K562 (cell line): ENCODE measurements around the gene WDR86. TPM values are rescaled to one million over a fixed set of nuclear protein-coding genes. Genes with fewer than 3 reads are reported as not detected.

Source experiments
- ATAC-seq: fragments of 200-7000 bp; cut with Tn5 transposase; 3 replicates; pipeline ENCODE4 v1.9.1; 2020; ENCODE audit warnings: moderate library complexity
- BruUV-seq: library from RNA; stranded (reverse); fragments of 400-500 nt; replicated peaks from 2 replicates; lab custom pipeline; 2021; lab: Mats Ljungman, UMichigan
- CTCF ChIA-PET: fragments of 300-600 bp; formaldehyde crosslinking; extraction: SDS; loops from one replicate; lab custom pipeline; 2021; ENCODE audit warnings: low intra/inter-chr PET ratio; lab: Yijun Ruan, JAX
- POLR2A ChIA-PET: fragments of 300-600, 350-650 bp; sonication (Branson Sonifier 250); formaldehyde crosslinking; extraction: SDS; loops from one replicate; lab custom pipeline; 2021; ENCODE audit warnings: antibody characterized with exemption, inconsistent platforms; lab: Yijun Ruan, JAX
- DNase-seq, 4 experiments: peaks; one replicate each; pipeline versions ENCODE4 v3.0.0 to v3.0.0-alpha.2; 2011 to 2018; ENCODE audit warnings: low spot score in 3 of 4, mixed read lengths in 3 of 4; ENCODE audit errors: extremely low read depth in 1 of 4
- FAIRE-seq: peaks from 2 replicates; lab custom pipeline; 2011; peaks lifted over from hg19 to GRCh38; lab: Jason Lieb, UNC
- H2AFZ ChIP-seq: 2 replicates; pipeline ENCODE4 v1.6.0; 2011; ENCODE audit warnings: low read depth, low read length, control low read depth, inconsistent platforms
- H3K27ac ChIP-seq: fragments of 200-600 bp; 3 replicates; pipeline ENCODE4 v1.8.0; 2011; ENCODE audit warnings: low read depth, mild to moderate bottlenecking, control low read depth, inconsistent platforms, low read length, moderate library complexity, mixed read lengths; ENCODE audit errors: extremely low read depth
- H3K27me3 ChIP-seq, 2 experiments: fragments of 300-600 bp in 1 of 2; 2 replicates in 1 of 2; 3 replicates in 1 of 2; pipeline versions ENCODE4 v1.6.0 to v1.8.0; 2011; ENCODE audit warnings: inconsistent platforms in 2 of 2, low read length in 2 of 2, mild to moderate bottlenecking in 1 of 2, mixed read lengths in 1 of 2, moderate library complexity in 1 of 2; ENCODE audit not compliant: control insufficient read depth in 2 of 2, insufficient read depth in 2 of 2
- H3K36me3 ChIP-seq: fragments of 300-600 bp; 3 replicates; pipeline ENCODE4 v1.8.0; 2011; ENCODE audit warnings: mild to moderate bottlenecking, low read length, inconsistent platforms; ENCODE audit not compliant: control insufficient read depth, insufficient read depth
- H3K4me1 ChIP-seq, 2 experiments: fragments of 200-600 bp in 1 of 2; replicated peaks in 1 of 2; 2 replicates in 1 of 2; 3 replicates in 1 of 2; pipeline versions ENCODE4 v1.5.1 to v1.8.0; 2011; ENCODE audit warnings: inconsistent platforms in 2 of 2, low read length in 2 of 2, mild to moderate bottlenecking in 1 of 2, mixed read lengths in 1 of 2, moderate library complexity in 1 of 2; ENCODE audit not compliant: control insufficient read depth in 2 of 2, insufficient read depth in 2 of 2
- H3K4me2 ChIP-seq: 2 replicates; pipeline ENCODE4 v1.6.1; 2011; ENCODE audit warnings: low read length, control low read depth, inconsistent platforms, mixed read lengths; ENCODE audit not compliant: insufficient read depth
- H3K4me3 ChIP-seq: fragments of 200-600 bp; sonication (generic), shearing (Covaris generic); 2 replicates; pipeline ENCODE4 v1.5.1; 2016; ENCODE audit warnings: control low read depth, inconsistent platforms
- H3K79me2 ChIP-seq: fragments of 200-600 bp; 3 replicates; pipeline ENCODE4 v1.8.0; 2011; ENCODE audit warnings: low read length, inconsistent platforms; ENCODE audit not compliant: control insufficient read depth, insufficient read depth
- H3K9ac ChIP-seq, 2 experiments: 2 replicates each; pipeline versions ENCODE4 v1.6.0 to v1.6.1; 2011; ENCODE audit warnings: low read depth in 2 of 2, low read length in 2 of 2, control low read depth in 1 of 2, inconsistent platforms in 1 of 2, mild to moderate bottlenecking in 1 of 2, mixed read lengths in 1 of 2; ENCODE audit not compliant: insufficient read depth in 1 of 2
- H3K9me1 ChIP-seq: one replicate; pipeline ENCODE4 v1.6.0; 2011; ENCODE audit warnings: inconsistent platforms, mild to moderate bottlenecking, low read length, moderate library complexity; ENCODE audit not compliant: control insufficient read depth, insufficient read depth
- H3K9me3 ChIP-seq: replicated peaks from 2 replicates; pipeline ENCODE4 v1.5.1; 2011; ENCODE audit warnings: low read depth, low read length, inconsistent platforms; ENCODE audit not compliant: control insufficient read depth, insufficient read depth
- H4K20me1 ChIP-seq: replicated peaks from 2 replicates; pipeline ENCODE4 v1.6.1; 2011; ENCODE audit warnings: low read length, inconsistent platforms, mixed read lengths; ENCODE audit not compliant: control insufficient read depth, insufficient read depth
- ATF1 ChIP-seq, 2 experiments: fragments of 450-650 bp in 1 of 2; IDR thresholded peaks; 2 replicates each; pipeline ENCODE4 v1.6.1; 2016; ENCODE audit warnings: missing compliant biosample characterization in 1 of 2, missing genetic modification characterization in 1 of 2
- ATF3 ChIP-seq, 2 experiments: fragments of 450-650 bp in 1 of 2; sonication (generic) in 1 of 2; formaldehyde crosslinking in 1 of 2; IDR thresholded peaks in 1 of 2; conservative IDR thresholded peaks in 1 of 2; 2 replicates each; pipeline versions ENCODE4 v1.6.1 to v1.8.1; 2016 to 2023; ENCODE audit warnings: mild to moderate bottlenecking in 2 of 2, moderate library complexity in 2 of 2, inconsistent platforms in 1 of 2, missing genetic modification reagents in 1 of 2
- CBFA2T3 ChIP-seq: fragments of 450-650 bp; IDR thresholded peaks from 2 replicates; pipeline ENCODE4 v1.6.1; 2017
- NFYB ChIP-seq: IDR thresholded peaks from 2 replicates; pipeline ENCODE4 v1.6.1; 2011; ENCODE audit warnings: mild to moderate bottlenecking, moderate library complexity; ENCODE audit not compliant: insufficient read length; ENCODE audit errors: extremely low read depth
- POLR2AphosphoS5 ChIP-seq: IDR thresholded peaks from 2 replicates; pipeline ENCODE4 v1.6.1; 2011; ENCODE audit warnings: mild to moderate bottlenecking, low read depth, low read length, moderate library complexity; ENCODE audit not compliant: control insufficient read depth, insufficient read depth
- ZNF398 ChIP-seq: fragments of 250-450 bp; sonication (Bioruptor Pico); IDR thresholded peaks from 2 replicates; pipeline ENCODE4 v1.8.0; 2021; ENCODE audit warnings: moderate library complexity, mild to moderate bottlenecking, inconsistent platforms
- ZNF41 ChIP-seq: fragments of 250-450 bp; sonication (Bioruptor Pico); conservative IDR thresholded peaks from 2 replicates; pipeline ENCODE4 v1.4.0; 2020; ENCODE audit warnings: mild to moderate bottlenecking
- WGBS: fragments of 100-300 bp; shearing (Covaris generic); methylation state at CpG from one replicate; pipeline ENCODE4 v1.1.6; 2016; ENCODE audit warnings: low coverage, mixed read lengths; ENCODE audit not compliant: insufficient coverage; ENCODE audit errors: missing lambda C conversion rate; 5-methylcytosine and 5-hydroxymethylcytosine counted together
- in situ Hi-C: fragments of 300-500 bp; cut with MboI; formaldehyde crosslinking; loops from 4 replicates; pipeline ENCODE4 v1.15.0; 2018; ENCODE audit warnings: inconsistent platforms, mixed read lengths
- intact Hi-C: fragments of 100-400 bp; cut with micrococcal nuclease; formaldehyde crosslinking; loops from 2 replicates; pipeline ENCODE4 v1.14.2; 2022
- polyA plus RNA-seq, 8 experiments: library from polyadenylated mRNA; depleted of rRNA in 4 of 8; stranded (reverse) in 5 of 8; unstranded in 3 of 8; fragments of >200 nt; fragmentation: Nextera tagmentation in 2 of 8; fragmentation: Illumina TruSeq in 1 of 8; extraction: Ambion mirVana in 2 of 8; extraction: Trizol in 1 of 8; gene quantifications; 2 replicates each; pipeline versions ENCODE4 v1.2.1 to v1.2.3, GENCODE V29; 2011 to 2014; ENCODE audit warnings: inconsistent platforms in 1 of 8, missing spikeins in 1 of 8
- total RNA-seq, 7 experiments: library from RNA; depleted of rRNA in 6 of 7; stranded (reverse); fragments of >200 nt in 6 of 7; fragmentation: Illumina TruSeq in 2 of 7; extraction: Trizol in 2 of 7; gene quantifications; 2 replicates each; pipeline versions ENCODE4 v1.2.1 to v1.2.3, GENCODE V29; 2011 to 2021; ENCODE audit warnings: low replicate concordance in 1 of 7
- TF ChIP-seq, protein P1 (sequence below), 2 experiments: fragments of 450-650 bp; formaldehyde crosslinking in 1 of 2; IDR thresholded peaks; 2 replicates each; pipeline versions ENCODE4 v1.4.0 to v1.6.1; 2014 to 2020; ENCODE audit warnings: mild to moderate bottlenecking in 2 of 2, borderline replicate concordance in 1 of 2, low read depth in 1 of 2

Gene WDR86
- total and polyA plus RNA-seq, 9 of the 15 experiments (the other 6 are each of a cell fraction or from before 2014, with no cell fraction given): 0.24 TPM; not detected in 8

GRCh38 chr7:151336027-151336708 lies 73.7 kb downstream of the WDR86 start:
- Histone ChIP-seq H3K27me3 (peaks cover 24 to 35% of the 10 kb centered on the region in 2 experiments), H3K9me3 (no peaks in the 10 kb centered on the region), H3K4me3 (no peak overlapping the region), H3K9ac (no peak overlapping the region), H4K20me1 (no peaks in the 10 kb centered on the region), H2AFZ (no peak overlapping the region), H3K4me2 (no peak overlapping the region), H3K79me2 (no peaks in the 10 kb centered on the region), H3K36me3 (no peaks in the 10 kb centered on the region), H3K9me1 (no peaks in the 10 kb centered on the region), H3K27ac (no peak overlapping the region), H3K4me1 (peaks cover 2% of the 10 kb centered on the region in 2 experiments; a peak in 3 of 5 replicates)
- ATAC-seq: no peak
- POLR2A ChIA-PET: interaction anchor here (1.0 kb wide), 1 partner anchor 61 kb away, joined by 3 read pairs; no protein-coding TSS in a partner anchor
- CTCF ChIA-PET: no interaction called here
- no peak for FAIRE-seq
- 12% methylated on average over 12 of the region's 12 CpGs for WGBS
- no TSS peak for BruUV-seq
- intact Hi-C loops (no loop called here), in situ Hi-C loops (no loop called here)
- no peak for DNase-seq
- TF ChIP-seq ATF1 (CRISPR knock-in tag; IDR thresholded peaks at IDR 0.05): no peak
- no peak for TF ChIP-seq ATF1 (tag; IDR thresholded peaks at IDR 0.05)
- no peak for TF ChIP-seq ZNF398 (CRISPR knock-in tag)
- TF ChIP-seq POLR2AphosphoS5: no peak
- peak; percentile 12; the same call in 1 of the 2 replicates for TF ChIP-seq ATF3 (IDR thresholded peaks at IDR 0.05)
- TF ChIP-seq ATF3 (CRISPR knock-in tag; conservative IDR thresholded peaks at IDR 0.05): no peak
- TF ChIP-seq, protein P1, sequence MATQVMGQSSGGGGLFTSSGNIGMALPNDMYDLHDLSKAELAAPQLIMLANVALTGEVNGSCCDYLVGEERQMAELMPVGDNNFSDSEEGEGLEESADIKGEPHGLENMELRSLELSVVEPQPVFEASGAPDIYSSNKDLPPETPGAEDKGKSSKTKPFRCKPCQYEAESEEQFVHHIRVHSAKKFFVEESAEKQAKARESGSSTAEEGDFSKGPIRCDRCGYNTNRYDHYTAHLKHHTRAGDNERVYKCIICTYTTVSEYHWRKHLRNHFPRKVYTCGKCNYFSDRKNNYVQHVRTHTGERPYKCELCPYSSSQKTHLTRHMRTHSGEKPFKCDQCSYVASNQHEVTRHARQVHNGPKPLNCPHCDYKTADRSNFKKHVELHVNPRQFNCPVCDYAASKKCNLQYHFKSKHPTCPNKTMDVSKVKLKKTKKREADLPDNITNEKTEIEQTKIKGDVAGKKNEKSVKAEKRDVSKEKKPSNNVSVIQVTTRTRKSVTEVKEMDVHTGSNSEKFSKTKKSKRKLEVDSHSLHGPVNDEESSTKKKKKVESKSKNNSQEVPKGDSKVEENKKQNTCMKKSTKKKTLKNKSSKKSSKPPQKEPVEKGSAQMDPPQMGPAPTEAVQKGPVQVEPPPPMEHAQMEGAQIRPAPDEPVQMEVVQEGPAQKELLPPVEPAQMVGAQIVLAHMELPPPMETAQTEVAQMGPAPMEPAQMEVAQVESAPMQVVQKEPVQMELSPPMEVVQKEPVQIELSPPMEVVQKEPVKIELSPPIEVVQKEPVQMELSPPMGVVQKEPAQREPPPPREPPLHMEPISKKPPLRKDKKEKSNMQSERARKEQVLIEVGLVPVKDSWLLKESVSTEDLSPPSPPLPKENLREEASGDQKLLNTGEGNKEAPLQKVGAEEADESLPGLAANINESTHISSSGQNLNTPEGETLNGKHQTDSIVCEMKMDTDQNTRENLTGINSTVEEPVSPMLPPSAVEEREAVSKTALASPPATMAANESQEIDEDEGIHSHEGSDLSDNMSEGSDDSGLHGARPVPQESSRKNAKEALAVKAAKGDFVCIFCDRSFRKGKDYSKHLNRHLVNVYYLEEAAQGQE (IDR thresholded peaks at IDR 0.05; ENCODE audit: borderline replicate concordance): peak; percentile 31
- TF ChIP-seq, protein P1 (CRISPR knock-in tag; IDR thresholded peaks at IDR 0.05; ENCODE audit: low read depth): no peak
- no peak for TF ChIP-seq NFYB
- TF ChIP-seq CBFA2T3: no peak
- TF ChIP-seq ZNF41 (CRISPR knock-in tag): no peak
